HEK293T (cell line): ENCODE results near the gene PDIA2.

Experiments used
- CTCF ChIA-PET: fragments of 350-600 bp; formaldehyde crosslinking; extraction: SDS; loops from one replicate; lab custom pipeline; 2021; ENCODE audit warnings: antibody characterized with exemption, inconsistent platforms; lab: Yijun Ruan, JAX
- POLR2A ChIA-PET: fragments of 350-600 bp; formaldehyde crosslinking; extraction: SDS; loops from one replicate; lab custom pipeline; 2020; ENCODE audit warnings: antibody characterized with exemption, inconsistent platforms; lab: Yijun Ruan, JAX
- DNase-seq: peaks from one replicate; pipeline ENCODE4 v3.0.0; 2012; ENCODE audit warnings: mixed read lengths; ENCODE audit errors: extremely low spot score
- ARNT ChIP-seq: fragments of 450-650 bp; IDR thresholded peaks from 2 replicates; pipeline ENCODE4 v1.6.1; 2017; ENCODE audit warnings: mild to moderate bottlenecking
- BHLHE40 ChIP-seq: fragments of 450-650 bp; IDR thresholded peaks from 2 replicates; pipeline ENCODE4 v1.6.1; 2016; ENCODE audit warnings: mild to moderate bottlenecking, moderate library complexity, borderline replicate concordance
- CTBP1 ChIP-seq: fragments of 450-650 bp; IDR thresholded peaks from 2 replicates; pipeline ENCODE4 v1.6.1; 2016; ENCODE audit warnings: borderline replicate concordance
- ELF4 ChIP-seq: fragments of 450-650 bp; IDR thresholded peaks from 2 replicates; pipeline ENCODE4 v1.6.1; 2017; ENCODE audit warnings: antibody characterized with exemption
- FOXA1 ChIP-seq: fragments of 450-650 bp; IDR thresholded peaks from 2 replicates; pipeline ENCODE4 v1.6.1; 2016; ENCODE audit warnings: mild to moderate bottlenecking
- FOXK2 ChIP-seq: fragments of 450-650 bp; IDR thresholded peaks from 2 replicates; pipeline ENCODE4 v1.6.1; 2016; ENCODE audit warnings: mild to moderate bottlenecking
- FOXM1 ChIP-seq: fragments of 450-650 bp; IDR thresholded peaks from 2 replicates; pipeline ENCODE4 v1.6.1; 2017; ENCODE audit warnings: mild to moderate bottlenecking, borderline replicate concordance
- HDGF ChIP-seq: fragments of 450-650 bp; IDR thresholded peaks from 2 replicates; pipeline ENCODE4 v1.6.1; 2017; ENCODE audit warnings: antibody characterized with exemption, borderline replicate concordance
- L3MBTL2 ChIP-seq: fragments of 450-650 bp; conservative IDR thresholded peaks from 2 replicates; pipeline ENCODE4 v1.6.1; 2016; ENCODE audit warnings: mild to moderate bottlenecking
- LEF1 ChIP-seq: fragments of 450-650 bp; IDR thresholded peaks from 2 replicates; pipeline ENCODE4 v1.6.1; 2017; ENCODE audit warnings: mild to moderate bottlenecking, borderline replicate concordance
- NFRKB ChIP-seq: fragments of 450-650 bp; IDR thresholded peaks from 2 replicates; pipeline ENCODE4 v1.6.1; 2016; ENCODE audit warnings: mild to moderate bottlenecking, moderate library complexity
- PKNOX1 ChIP-seq: fragments of 450-650 bp; IDR thresholded peaks from 2 replicates; pipeline ENCODE4 v1.6.1; 2016
- SP1 ChIP-seq: fragments of 450-650 bp; IDR thresholded peaks from 2 replicates; pipeline ENCODE4 v1.6.1; 2017
- SUZ12 ChIP-seq: fragments of 450-650 bp; IDR thresholded peaks from 2 replicates; pipeline ENCODE4 v1.6.1; 2016; ENCODE audit warnings: mild to moderate bottlenecking
- TARDBP ChIP-seq: fragments of 450-650 bp; IDR thresholded peaks from 2 replicates; pipeline ENCODE4 v1.6.1; 2016
- ZNF384 ChIP-seq: fragments of 450-650 bp; IDR thresholded peaks from 2 replicates; pipeline ENCODE4 v1.6.1; 2016

PDIA2 gene

GRCh38 chr16:284204-285120, 1.5 kb downstream of the PDIA2 start:
- TF ChIP-seq ARNT (no peak), FOXA1 (no peak), CTBP1 (no peak), LEF1 (no peak), L3MBTL2 (no peak)
- DNase-seq = no peak
- CTCF ChIA-PET = no interaction called here
- POLR2A ChIA-PET = no interaction called here

- no peak for DNase-seq
- TF ChIP-seq FOXM1 = no peak
- no peak for TF ChIP-seq BHLHE40
- TF ChIP-seq PKNOX1 = no peak
- TF ChIP-seq CTBP1 = no peak
- no peak for TF ChIP-seq LEF1
- no peak for TF ChIP-seq NFRKB
- TF ChIP-seq ARNT = no peak
- TF ChIP-seq ZNF384 = no peak
- TF ChIP-seq TARDBP = no peak
- no peak for TF ChIP-seq SP1
- no peak for TF ChIP-seq L3MBTL2
- no peak for TF ChIP-seq SUZ12
- TF ChIP-seq FOXA1 = no peak
- TF ChIP-seq ELF4 = no peak
- no peak for TF ChIP-seq HDGF
- TF ChIP-seq FOXK2 = no peak
- ChIA-PET CTCF (no interaction called here), POLR2A (no interaction called here)
These were observed 2.4 kb downstream of the PDIA2 start for GRCh38 chr16:285146-286055.

- no peak for TF ChIP-seq HDGF
- TF ChIP-seq FOXM1 = no peak
- no peak for TF ChIP-seq PKNOX1
- ChIA-PET CTCF (no interaction called here), POLR2A (no interaction called here)
- DNase-seq = no peak
These were observed 3.7 kb downstream of the PDIA2 start for GRCh38 chr16:286491-287297.

- TF ChIP-seq BHLHE40 = no peak
- TF ChIP-seq ARNT = no peak
- TF ChIP-seq ZNF384 = no peak
- no peak for TF ChIP-seq HDGF
- TF ChIP-seq LEF1 = no peak
- no peak for TF ChIP-seq FOXK2
- no peak for TF ChIP-seq L3MBTL2
- no peak for TF ChIP-seq SP1
- no peak for TF ChIP-seq ELF4
- TF ChIP-seq PKNOX1 = no peak
- no peak for TF ChIP-seq SUZ12
- no peak for TF ChIP-seq FOXA1
- no peak for TF ChIP-seq NFRKB
- no peak for TF ChIP-seq CTBP1
- TF ChIP-seq FOXM1 = no peak
- TF ChIP-seq TARDBP = no peak
- no peak for DNase-seq
- ChIA-PET POLR2A (no interaction called here), CTCF (no interaction called here)
These were observed 4.4 kb downstream of the PDIA2 start for GRCh38 chr16:287298-287811.

GRCh38 chr16:287981-288920, 5.3 kb downstream of the PDIA2 start:
- ChIA-PET POLR2A (no interaction called here), CTCF (no interaction called here)
- no peak for DNase-seq
- TF ChIP-seq SUZ12 (no peak), ZNF384 (no peak), ELF4 (no peak), L3MBTL2 (no peak), LEF1 (no peak), CTBP1 (no peak), NFRKB (no peak), ARNT (no peak), FOXK2 (no peak), PKNOX1 (no peak), SP1 (no peak), BHLHE40 (no peak), TARDBP (no peak)
